HL-60 (cell line): ENCODE results near the gene DHX15.

Experiments
- microRNA-seq: library from miRNA; unstranded; fragments of <30 nt; microRNA quantifications from one replicate; pipeline ENCODE4, GENCODE V29; 2018

DHX15 gene

Small RNA genes within 50 kb of the gene (microRNA-seq; reads per million reads assigned to microRNA genes)
- gene MIR573 = 39.2 reads per million, percentile 56 among the genes with 10 or more reads in this experiment
